AG04450 (cell line): Measurements from ENCODE around the gene CD164L2. TPM values are rescaled to one million over a fixed set of nuclear protein-coding genes. Genes with fewer than 3 reads are reported as not detected.

Experiments
- CTCF ChIA-PET: fragments of 300-600, 350-600 bp; formaldehyde crosslinking; extraction: SDS; loops from one replicate; lab custom pipeline; 2022; ENCODE audit warnings: antibody characterized with exemption, inconsistent platforms; lab: Charles Lee
- POLR2A ChIA-PET: fragments of 350-600 bp; formaldehyde crosslinking; extraction: SDS; loops from one replicate; lab custom pipeline; 2021; ENCODE audit warnings: antibody characterized with exemption, inconsistent platforms; lab: Yijun Ruan, JAX
- DNase-seq: peaks from one replicate; pipeline ENCODE4 v3.0.0-alpha.2; 2011; ENCODE audit warnings: low read depth, low spot score
- H3K27ac ChIP-seq: one replicate; pipeline ENCODE4 v1.5.1; 2012; ENCODE audit warnings: low read depth, low read length, control low read depth
- H3K27me3 ChIP-seq: one replicate; pipeline ENCODE4 v1.6.0; 2012; ENCODE audit warnings: low read length; ENCODE audit not compliant: control insufficient read depth, insufficient read depth
- H3K4me3 ChIP-seq: 2 replicates; pipeline ENCODE4 v1.5.1; 2011; ENCODE audit warnings: mild to moderate bottlenecking, low read depth, low read length, control low read depth
- H3K9me3 ChIP-seq: 2 replicates; pipeline ENCODE4 v1.5.1; 2012; ENCODE audit warnings: low read length; ENCODE audit not compliant: control insufficient read depth, insufficient read depth
- CTCF ChIP-seq: IDR thresholded peaks from 2 replicates; pipeline ENCODE4 v1.5.1; 2011; ENCODE audit warnings: low read depth, low read length, control low read depth, inconsistent platforms
- polyA plus RNA-seq: library from polyadenylated mRNA; depleted of rRNA; stranded (reverse); fragments of >200 nt; gene quantifications from 2 replicates; pipeline ENCODE4 v1.2.3, GENCODE V29; 2011

The CD164L2 gene
- polyA plus RNA-seq, 1 experiment: not detected

- CTCF ChIA-PET: interaction anchor here (1.1 kb wide), 1 partner anchor 10 kb away, joined by 4 read pairs; no protein-coding TSS in a partner anchor
- no peak overlapping the region for H3K4me3 ChIP-seq
- POLR2A ChIA-PET: no interaction called here
- no peak overlapping the region for H3K27ac ChIP-seq
- no peak for TF ChIP-seq CTCF
- DNase-seq: no peak
- H3K9me3 ChIP-seq: no peaks in the 10 kb centered on the region
- no peaks in the 10 kb centered on the region for H3K27me3 ChIP-seq
Observed at GRCh38 chr1:27336756-27337155, 46.4 kb downstream of the CD164L2 start.

DNA sequence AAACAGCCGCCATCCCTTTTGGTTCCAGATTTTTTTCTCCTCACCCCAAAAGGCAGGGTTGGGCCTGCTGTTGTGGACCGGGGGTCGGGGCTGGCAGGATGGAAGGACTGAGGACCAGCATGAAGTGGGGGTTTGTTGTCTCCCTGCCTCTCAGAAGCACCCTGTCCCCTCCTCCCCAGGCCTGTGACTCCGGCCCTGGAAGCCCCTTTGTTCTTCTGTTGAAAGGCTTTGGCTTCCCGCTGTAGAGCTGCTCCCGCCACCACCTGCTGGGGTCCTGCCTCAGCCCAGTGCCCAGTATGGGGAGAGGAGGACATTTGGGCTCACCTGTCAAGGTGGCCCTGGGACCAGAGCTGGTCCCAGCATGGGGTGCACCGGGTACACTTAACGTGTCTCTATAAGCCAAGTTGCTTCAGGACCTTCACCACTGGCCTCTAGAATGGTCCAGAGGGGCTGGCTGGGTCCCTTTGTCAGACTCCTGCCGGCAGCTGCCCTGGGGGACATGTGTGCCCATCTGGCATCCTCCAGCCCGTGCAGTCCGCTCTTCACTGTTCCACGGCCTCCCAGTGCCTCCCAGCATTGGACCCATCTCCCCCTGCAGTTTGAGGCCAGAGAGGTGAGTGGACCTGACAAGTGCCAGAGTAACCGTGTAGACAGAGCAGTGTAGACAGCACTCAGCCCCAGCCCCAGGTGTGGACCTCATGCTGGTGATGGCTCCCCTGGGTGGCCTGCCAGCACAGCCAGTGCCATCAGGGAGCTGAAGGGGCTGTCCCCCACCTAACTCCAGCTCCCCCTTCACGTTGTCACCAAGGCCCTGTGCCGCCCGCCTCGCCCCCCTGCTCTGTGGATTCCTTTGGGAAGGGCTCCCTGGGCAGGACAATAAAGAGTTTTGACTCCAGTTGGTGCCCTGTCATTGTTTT lies 47.4 kb downstream of the CD164L2 start:
- TF ChIP-seq CTCF: no peak
- no peak overlapping the region for H3K4me3 ChIP-seq
- no peak for DNase-seq
- no peaks in the 10 kb centered on the region for H3K9me3 ChIP-seq
- H3K27ac ChIP-seq: no peak overlapping the region
- CTCF ChIA-PET: interaction anchor here (1.1 kb wide), 1 partner anchor 9 kb away, joined by 4 read pairs; no protein-coding TSS in a partner anchor
- H3K27me3 ChIP-seq: no peaks in the 10 kb centered on the region
- POLR2A ChIA-PET: no interaction called here

DNA sequence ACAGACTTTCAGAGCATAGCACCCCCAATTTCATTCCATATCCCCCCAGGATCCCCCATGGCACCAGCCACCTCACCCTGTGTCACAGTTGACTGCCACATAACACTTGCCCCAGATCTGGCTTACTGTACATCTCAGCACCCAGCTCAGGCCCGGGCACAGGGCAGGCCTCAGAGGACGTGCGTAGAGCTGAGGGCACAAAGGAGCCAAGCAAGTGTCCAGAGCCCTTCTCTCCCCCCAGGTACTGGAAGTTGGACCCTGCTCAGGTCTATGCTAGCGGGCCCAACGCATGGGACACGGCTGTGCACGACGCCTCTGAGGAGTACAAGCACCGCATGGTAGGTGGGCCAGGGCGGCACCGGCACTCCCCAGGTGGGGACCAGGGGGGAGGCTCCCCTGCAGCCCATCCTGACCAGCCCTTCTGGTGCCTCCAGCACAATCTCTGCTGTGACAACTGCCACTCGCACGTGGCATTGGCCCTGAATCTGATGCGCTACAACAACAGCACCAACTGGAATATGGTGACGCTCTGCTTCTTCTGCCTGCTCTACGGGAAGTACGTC lies 49.3 kb downstream of the CD164L2 start:
- H3K4me3 ChIP-seq: no peak overlapping the region
- no peaks in the 10 kb centered on the region for H3K27me3 ChIP-seq
- ChIA-PET CTCF (interaction anchor here (0.5 to 3.6 kb wide), 11 partner anchors 10 to 329 kb away, joined by 3 to 23 read pairs (median 4); no protein-coding TSS in a partner anchor), POLR2A (no interaction called here)
- H3K9me3 ChIP-seq: no peaks in the 10 kb centered on the region
- H3K27ac ChIP-seq: no peak overlapping the region
- TF ChIP-seq CTCF: no peak
- DNase-seq: no peak

- peak; percentile 81 for TF ChIP-seq CTCF
- ChIA-PET POLR2A (interaction anchor here (1.2 to 1.6 kb wide), 3 partner anchors 9 to 34 kb away, joined by 3 to 5 read pairs (median 4); partner anchors contain the start of genes MAP3K6, SYTL1 and TMEM222), CTCF (interaction anchor here (0.5 to 3.6 kb wide), 25 partner anchors 9 to 677 kb away, joined by 3 to 23 read pairs (median 4); partner anchors contain the start of genes MAP3K6, SYTL1 and WASF2)
- Histone ChIP-seq H3K4me3 (no peak overlapping the region), H3K27me3 (no peaks in the 10 kb centered on the region), H3K9me3 (no peaks in the 10 kb centered on the region), H3K27ac (no peak overlapping the region)
- DNase-seq: no peak
Observed at GRCh38 chr1:27332536-27333281, 50.4 kb downstream of the CD164L2 start.
